Progenitor cell of endocrine pancreas (in vitro differentiated cells): Measurements from ENCODE around the gene GATA1. TPM values are rescaled to one million over a fixed set of nuclear protein-coding genes. Genes with fewer than 3 reads are reported as not detected.

Experiments used
- DNase-seq: peaks from one replicate; pipeline ENCODE4 v3.0.0; 2021; ENCODE audit warnings: low spot score; ENCODE audit not compliant: unreplicated experiment
- H3K27ac Mint-ChIP-seq: 2 replicates; pipeline ENCODE4 v1.8.0; 2021; ENCODE audit warnings: mild to moderate bottlenecking, moderate library complexity, mixed read lengths
- H3K27me3 Mint-ChIP-seq: 2 replicates; pipeline ENCODE4 v1.8.0; 2021; ENCODE audit warnings: mixed read lengths
- H3K36me3 Mint-ChIP-seq: 2 replicates; pipeline ENCODE4 v1.8.0; 2022; ENCODE audit warnings: mixed read lengths; ENCODE audit not compliant: insufficient read depth
- H3K4me1 Mint-ChIP-seq: 2 replicates; pipeline ENCODE4 v1.8.0; 2021; ENCODE audit warnings: low read depth, mixed read lengths
- H3K4me3 Mint-ChIP-seq: 2 replicates; pipeline ENCODE4 v1.8.0; 2021; ENCODE audit warnings: low read depth, mild to moderate bottlenecking, moderate library complexity, mixed read lengths
- H3K9me3 Mint-ChIP-seq: 2 replicates; pipeline ENCODE4 v1.8.0; 2021; ENCODE audit warnings: low read depth, mixed read lengths
- CTCF ChIP-seq: fragments of 200-600 bp; sonication (generic); IDR thresholded peaks from one replicate; pipeline ENCODE4 v1.5.0; 2021; ENCODE audit warnings: antibody characterized with exemption, mild to moderate bottlenecking; ENCODE audit not compliant: unreplicated experiment
- total RNA-seq: library from RNA; stranded (reverse); gene quantifications from 2 replicates; pipeline ENCODE4 v1.2.1, GENCODE V29; 2021

GATA1 gene
- total RNA-seq, 1 donor from 2014 or later = not detected

- Mint-ChIP-seq H3K9me3 (peaks cover 7% of the 10 kb centered on the region), H3K36me3 (peaks cover 22% of the 10 kb centered on the region), H3K4me1 (no peaks in the 10 kb centered on the region), H3K27ac (no peak overlapping the region), H3K4me3 (no peak overlapping the region), H3K27me3 (peaks cover 29% of the 10 kb centered on the region)
- DNase-seq = no peak
- no peak for TF ChIP-seq CTCF
Observed at GRCh38 chrX:48826876-48827653, 40.7 kb downstream of the GATA1 start.

GRCh38 chrX:48827654-48827968, 41.2 kb downstream of the GATA1 start:
- no peak for DNase-seq
- no peak overlapping the region for H3K27ac Mint-ChIP-seq
- H3K36me3 Mint-ChIP-seq = peaks cover 22% of the 10 kb centered on the region
- no peak overlapping the region for H3K4me3 Mint-ChIP-seq
- H3K4me1 Mint-ChIP-seq = no peaks in the 10 kb centered on the region
- no peak for TF ChIP-seq CTCF
- peaks cover 34% of the 10 kb centered on the region for H3K27me3 Mint-ChIP-seq
- peaks cover 7% of the 10 kb centered on the region for H3K9me3 Mint-ChIP-seq

GRCh38 chrX:48829016-48829735, 42.8 kb downstream of the GATA1 start:
- TF ChIP-seq CTCF = no peak
- no peak for DNase-seq
- H3K4me1 Mint-ChIP-seq = no peaks in the 10 kb centered on the region
- H3K27ac Mint-ChIP-seq = no peak overlapping the region
- no peak overlapping the region for H3K4me3 Mint-ChIP-seq
- peaks cover 7% of the 10 kb centered on the region for H3K9me3 Mint-ChIP-seq
- peaks cover 22% of the 10 kb centered on the region for H3K36me3 Mint-ChIP-seq
- H3K27me3 Mint-ChIP-seq = peaks cover 50% of the 10 kb centered on the region

GRCh38 chrX:48831136-48831908, 44.9 kb downstream of the GATA1 start:
- peaks cover 6% of the 10 kb centered on the region for H3K9me3 Mint-ChIP-seq
- peaks cover 60% of the 10 kb centered on the region for H3K27me3 Mint-ChIP-seq
- no peak overlapping the region for H3K27ac Mint-ChIP-seq
- no peak overlapping the region for H3K4me3 Mint-ChIP-seq
- H3K4me1 Mint-ChIP-seq = no peaks in the 10 kb centered on the region
- no peak for TF ChIP-seq CTCF
- peaks cover 9% of the 10 kb centered on the region for H3K36me3 Mint-ChIP-seq
- DNase-seq = no peak

- peaks cover 63% of the 10 kb centered on the region for H3K27me3 Mint-ChIP-seq
- no peak for DNase-seq
- H3K36me3 Mint-ChIP-seq = peaks cover 9% of the 10 kb centered on the region
- H3K4me3 Mint-ChIP-seq = no peak overlapping the region
- no peak for TF ChIP-seq CTCF
- no peak overlapping the region for H3K27ac Mint-ChIP-seq
- peaks cover 8% of the 10 kb centered on the region for H3K9me3 Mint-ChIP-seq
- no peaks in the 10 kb centered on the region for H3K4me1 Mint-ChIP-seq
Observed at GRCh38 chrX:48831909-48832291, 45.5 kb downstream of the GATA1 start.
